Thyroid gland (tissue), 4 donors: ENCODE measurements around the gene IFI44L.

Source experiments
- CTCF ChIP-seq, 6 experiments: fragments of 200-600 bp in 3 of 6; fragments of 450-650 bp in 3 of 6; sonication (generic) in 3 of 6; IDR thresholded peaks; one replicate each; pipeline ENCODE4 v1.5.1; 2016 to 2019; ENCODE audit warnings: antibody characterized with exemption in 6 of 6, mild to moderate bottlenecking in 2 of 6, inconsistent platforms in 1 of 6, moderate library complexity in 1 of 6
- POLR2A ChIP-seq, 2 donors: fragments of 450-650 bp; IDR thresholded peaks; one replicate each; pipeline ENCODE4 v1.6.1; 2017; ENCODE audit warnings: antibody characterized with exemption in 2 of 2, mild to moderate bottlenecking in 2 of 2, moderate library complexity in 1 of 2

GRCh38 chr1:78587211-78587610 lies 33.0 kb upstream of the IFI44L start:
- TF ChIP-seq POLR2A (IDR thresholded peaks at IDR 0.05) (no peak), CTCF (IDR thresholded peaks at IDR 0.05) (no peak)
